Activated T-cell treated with anti-CD3 and anti-CD28 coated beads for 4 hours (primary cell): Measurements from ENCODE around the gene MUC6.

Experiments
- DNase-seq: peaks from one replicate; pipeline ENCODE4 v3.0.0-alpha.2; 2020

MUC6 gene

GRCh38 chr11:1034001-1034400 lies 2.5 kb downstream of the MUC6 start:
- no peak for DNase-seq

DNA sequence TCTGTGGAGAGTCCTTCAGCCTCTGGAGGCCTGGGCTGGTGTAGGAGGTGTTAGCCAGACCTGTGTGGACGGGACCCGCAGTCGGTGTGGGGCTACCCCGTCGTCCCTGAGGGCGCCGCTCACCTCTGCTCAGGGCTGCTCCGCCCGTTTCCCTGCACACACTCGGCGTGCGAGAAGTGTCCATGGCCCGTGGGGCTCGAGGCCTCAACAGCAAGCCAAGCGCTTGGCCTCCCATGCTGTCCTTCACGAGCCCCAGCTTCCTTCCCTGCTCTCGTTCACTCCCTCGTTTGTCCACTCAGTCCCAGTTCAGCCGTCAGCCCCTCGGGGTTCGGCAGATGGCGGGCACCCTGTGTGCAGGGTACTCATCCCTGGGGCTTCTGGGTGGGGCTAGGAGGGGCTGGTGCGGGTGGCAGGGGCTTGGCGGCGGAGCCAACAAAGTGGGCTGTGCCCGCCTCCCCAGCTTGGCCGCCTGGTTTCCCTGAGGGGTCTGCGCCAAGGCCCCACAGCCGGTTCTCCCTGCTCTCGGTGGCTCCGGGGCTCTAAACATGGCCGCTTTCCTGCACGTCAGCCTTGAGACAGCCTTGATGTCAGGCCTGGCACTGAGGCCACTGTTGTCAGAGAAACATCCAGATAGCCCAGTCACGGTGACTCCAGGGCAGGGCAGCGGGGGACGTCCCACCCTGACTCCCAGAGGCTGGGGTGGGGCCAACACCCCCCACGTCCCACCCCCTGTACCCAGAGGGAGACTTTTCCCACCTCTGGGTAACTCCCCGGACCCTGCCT lies 3.3 kb downstream of the MUC6 start:
- no peak for DNase-seq

DNA sequence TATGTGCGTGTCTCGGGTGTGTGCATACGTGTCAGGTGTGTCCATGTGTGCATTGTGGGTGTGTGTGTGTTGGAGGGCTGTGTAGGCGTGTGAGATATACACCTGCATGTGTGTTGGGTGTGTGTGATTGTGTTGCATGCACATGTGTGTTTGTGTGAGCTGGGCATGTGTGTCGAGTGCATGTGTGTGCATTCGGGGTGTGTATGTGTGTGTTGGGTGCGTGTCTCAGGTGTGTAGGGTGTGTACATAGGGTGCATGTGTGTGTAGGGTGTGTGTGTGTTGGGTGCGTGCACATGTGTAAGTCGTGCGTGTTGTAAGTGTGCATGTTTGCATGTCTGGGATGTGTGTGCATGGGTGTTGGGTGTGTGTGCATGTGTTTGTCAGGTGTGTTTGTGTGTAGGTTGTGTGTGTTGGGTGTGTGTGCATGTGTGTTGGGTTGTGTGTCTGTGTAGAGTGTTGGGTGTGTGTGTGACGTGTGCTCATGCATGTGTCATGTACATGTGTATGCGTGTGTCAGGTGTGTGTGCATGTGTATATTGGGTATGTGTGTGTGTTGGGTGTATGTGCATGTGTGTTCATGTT lies 4.1 kb downstream of the MUC6 start:
- no peak for DNase-seq

DNA sequence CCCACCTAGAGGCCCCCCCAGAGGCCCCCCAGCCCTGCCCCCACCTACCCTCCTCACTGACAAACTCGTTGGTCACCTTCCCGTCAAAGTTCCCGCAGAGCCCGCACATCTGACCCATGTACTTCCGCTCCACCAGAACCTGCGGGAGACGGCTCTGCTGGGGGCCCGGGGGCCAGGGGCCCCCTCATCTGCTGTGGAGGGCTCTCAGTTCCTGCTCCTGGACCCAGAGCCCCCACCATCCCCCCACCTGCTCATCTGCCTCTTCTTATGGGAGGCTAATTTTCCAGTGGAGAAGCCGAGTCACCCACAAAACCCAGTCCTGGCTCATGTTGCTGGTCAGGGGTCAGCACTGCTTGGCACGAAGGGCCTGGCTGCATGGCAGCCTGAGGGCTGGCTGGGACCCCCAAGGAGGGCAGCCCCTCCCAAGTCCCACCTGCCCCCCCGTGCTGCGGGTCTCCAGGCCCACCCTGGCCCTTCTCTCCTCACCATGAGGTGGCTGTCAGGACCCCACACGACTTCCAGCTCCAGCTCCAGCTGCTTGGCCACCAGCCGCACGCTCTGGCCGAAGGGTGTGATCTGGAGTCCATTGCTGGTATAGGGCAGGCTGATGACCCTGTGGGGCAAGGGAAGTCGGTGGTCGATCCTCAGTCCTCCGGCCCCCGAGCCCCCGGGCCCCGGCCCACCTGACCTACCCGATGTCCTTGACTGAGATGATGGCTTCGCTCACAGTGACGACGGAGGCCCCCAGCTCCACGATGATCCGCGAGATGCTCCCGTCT lies 5.2 kb downstream of the MUC6 start:
- DNase-seq, result no peak

DNA sequence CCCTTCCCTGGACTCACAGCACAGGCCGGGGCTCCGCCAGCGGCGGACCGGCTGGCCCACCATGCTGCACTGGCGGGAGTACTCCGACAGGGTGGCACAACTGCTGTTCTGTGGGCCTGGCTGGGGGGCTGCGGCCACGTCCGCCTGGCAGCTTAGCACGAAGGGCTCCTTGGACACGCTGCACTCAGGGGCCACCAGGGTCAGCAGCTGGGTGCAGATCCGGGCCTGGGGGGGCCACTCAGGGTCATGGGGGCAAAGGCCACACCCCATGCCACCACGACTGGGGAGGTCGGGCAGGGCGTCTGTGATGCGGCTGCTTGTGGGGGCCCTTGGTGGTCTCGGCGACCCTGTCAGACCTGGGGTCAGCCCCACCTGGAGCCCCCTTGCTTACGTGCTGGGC lies 6.0 kb downstream of the MUC6 start:
- no peak for DNase-seq

GRCh38 chr11:1030086-1030485 lies 6.4 kb downstream of the MUC6 start:
- no peak for DNase-seq

GRCh38 chr11:1029654-1030053 lies 6.9 kb downstream of the MUC6 start:
- no peak for DNase-seq

DNA sequence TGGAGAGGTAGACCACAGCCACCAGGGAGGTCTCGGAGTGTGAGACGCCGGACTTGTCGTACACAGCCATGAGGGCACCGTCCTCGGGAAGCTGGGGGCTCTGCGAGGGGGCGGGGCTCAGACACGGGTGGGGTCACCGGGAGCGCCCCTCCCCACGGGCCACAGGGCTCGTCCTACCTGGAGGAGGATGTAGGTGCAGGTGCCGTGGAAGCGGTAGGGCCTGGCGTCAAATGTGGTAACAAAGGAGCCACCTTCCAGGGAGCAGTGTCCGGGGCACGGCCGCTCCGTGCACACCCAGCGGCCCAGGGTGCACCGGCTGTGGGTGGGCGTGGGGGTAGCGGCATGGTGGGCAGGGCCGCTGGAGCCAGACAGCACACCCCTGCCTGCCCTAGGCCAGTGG lies 7.5 kb downstream of the MUC6 start:
- no peak for DNase-seq

GRCh38 chr11:1028616-1029015 lies 7.9 kb downstream of the MUC6 start:
- no peak for DNase-seq

DNA sequence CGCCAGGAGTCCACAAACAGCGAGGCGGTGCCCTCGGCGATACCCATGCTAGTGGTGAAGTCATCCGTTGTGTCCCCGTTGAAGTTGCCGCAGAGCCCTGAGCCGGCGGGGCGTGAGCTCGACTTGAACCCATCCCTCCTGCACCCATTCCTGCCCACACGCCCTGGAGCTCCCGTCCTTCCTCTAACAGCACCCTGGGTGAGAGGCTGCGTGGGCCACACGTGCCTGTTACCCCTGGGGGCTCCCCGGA lies 8.3 kb downstream of the MUC6 start:
- DNase-seq, result no peak

DNA sequence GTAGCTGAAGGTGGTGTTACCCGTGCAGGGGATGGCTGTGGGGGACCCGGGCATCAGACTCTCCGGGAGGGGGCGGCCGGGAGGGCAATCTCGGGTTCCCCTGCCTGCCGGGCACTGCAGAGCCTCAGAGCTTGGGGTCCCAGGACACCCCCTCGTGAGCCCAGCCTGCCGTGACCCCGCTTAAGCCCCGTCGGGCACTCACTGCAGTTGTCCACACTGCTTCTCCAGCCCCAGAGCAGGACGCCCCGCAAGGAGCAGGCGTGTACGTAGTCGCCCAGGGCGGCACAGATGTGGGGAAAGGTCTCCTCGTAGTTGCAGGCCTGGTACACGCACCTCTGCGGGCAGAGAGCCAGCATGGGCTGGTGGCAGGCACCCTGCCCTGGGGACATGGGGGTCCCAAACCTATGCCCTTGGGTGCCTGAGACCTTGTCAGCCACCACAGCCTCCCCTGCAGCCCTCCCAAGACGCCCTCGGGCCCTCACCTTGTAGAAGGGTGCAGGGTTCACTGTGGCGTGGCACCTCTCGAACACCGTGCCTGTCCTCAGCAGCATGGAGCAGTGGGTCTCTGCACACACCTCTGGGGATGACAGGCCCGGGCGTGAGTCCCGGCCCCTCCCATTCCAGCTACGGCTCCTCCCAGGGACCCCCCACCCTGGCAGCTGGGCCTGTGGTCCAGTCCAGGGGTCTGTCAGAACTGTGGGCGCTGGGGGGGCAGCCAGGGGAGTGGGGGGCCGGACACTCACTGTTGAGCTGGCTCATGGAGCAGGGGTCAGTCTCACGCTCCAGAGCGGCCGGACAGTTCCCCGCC lies 8.8 kb downstream of the MUC6 start:
- no peak for DNase-seq

GRCh38 chr11:1026641-1027482 lies 9.7 kb downstream of the MUC6 start:
- DNase-seq, result no peak

GRCh38 chr11:1026163-1026450 lies 10.4 kb downstream of the MUC6 start:
- no peak for DNase-seq

GRCh38 chr11:1025410-1026162 lies 10.9 kb downstream of the MUC6 start:
- no peak for DNase-seq

- no peak for DNase-seq
These were observed 11.7 kb downstream of the MUC6 start for GRCh38 chr11:1024597-1025409.

DNA sequence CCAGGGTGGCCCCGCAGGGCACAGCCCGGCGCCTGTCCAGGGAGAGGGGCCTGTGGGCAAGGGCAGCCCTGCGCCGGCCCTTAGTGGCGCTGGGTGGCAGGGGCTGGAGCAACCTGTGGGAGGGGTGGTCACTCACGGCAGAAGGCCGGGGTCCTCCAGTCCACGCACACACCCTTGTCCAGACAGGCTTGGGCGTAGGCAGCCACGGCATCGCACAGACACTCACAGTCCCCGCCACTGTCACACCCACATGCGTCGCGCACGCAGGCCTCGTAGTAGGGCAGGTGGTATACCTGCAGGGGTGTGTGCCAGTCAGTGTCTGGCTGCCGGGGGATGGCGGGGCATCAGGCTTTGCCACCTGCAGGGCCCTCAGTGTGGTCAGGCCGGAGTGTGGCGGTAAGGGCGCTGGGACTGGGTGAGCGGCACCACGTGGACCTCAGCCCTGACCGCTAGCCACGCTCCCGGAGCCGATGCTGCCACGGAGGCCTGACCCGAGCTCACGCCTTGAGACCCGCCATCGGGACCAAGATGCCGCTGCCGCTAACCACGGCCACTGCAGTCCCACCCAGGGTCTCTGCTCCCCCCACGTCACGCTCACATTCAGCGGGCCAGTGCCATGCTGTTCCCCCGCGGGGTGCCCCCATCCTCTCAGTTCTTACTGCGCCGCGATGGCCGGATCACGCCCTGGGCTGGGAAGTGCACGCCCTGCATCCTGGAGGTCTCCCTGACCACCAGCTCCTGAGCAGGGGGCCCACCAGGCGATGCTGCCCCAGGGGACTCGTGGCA lies 12.5 kb downstream of the MUC6 start:
- no peak for DNase-seq

GRCh38 chr11:1022908-1023810 lies 13.4 kb downstream of the MUC6 start:
- DNase-seq, result no peak

- DNase-seq, result no peak
These were observed 14.1 kb downstream of the MUC6 start for GRCh38 chr11:1022411-1022810.

GRCh38 chr11:1020211-1020905 lies 16.2 kb downstream of the MUC6 start:
- DNase-seq, result no peak
